ENCODE results near the gene GNB5. TPM values are rescaled to one million over a fixed set of nuclear protein-coding genes. Genes with fewer than 3 reads are reported as not detected.

Gene GNB5
- total and polyA plus RNA-seq, 2 experiments from 2014 or later, result 21.3 to 21.6 TPM

DNA sequence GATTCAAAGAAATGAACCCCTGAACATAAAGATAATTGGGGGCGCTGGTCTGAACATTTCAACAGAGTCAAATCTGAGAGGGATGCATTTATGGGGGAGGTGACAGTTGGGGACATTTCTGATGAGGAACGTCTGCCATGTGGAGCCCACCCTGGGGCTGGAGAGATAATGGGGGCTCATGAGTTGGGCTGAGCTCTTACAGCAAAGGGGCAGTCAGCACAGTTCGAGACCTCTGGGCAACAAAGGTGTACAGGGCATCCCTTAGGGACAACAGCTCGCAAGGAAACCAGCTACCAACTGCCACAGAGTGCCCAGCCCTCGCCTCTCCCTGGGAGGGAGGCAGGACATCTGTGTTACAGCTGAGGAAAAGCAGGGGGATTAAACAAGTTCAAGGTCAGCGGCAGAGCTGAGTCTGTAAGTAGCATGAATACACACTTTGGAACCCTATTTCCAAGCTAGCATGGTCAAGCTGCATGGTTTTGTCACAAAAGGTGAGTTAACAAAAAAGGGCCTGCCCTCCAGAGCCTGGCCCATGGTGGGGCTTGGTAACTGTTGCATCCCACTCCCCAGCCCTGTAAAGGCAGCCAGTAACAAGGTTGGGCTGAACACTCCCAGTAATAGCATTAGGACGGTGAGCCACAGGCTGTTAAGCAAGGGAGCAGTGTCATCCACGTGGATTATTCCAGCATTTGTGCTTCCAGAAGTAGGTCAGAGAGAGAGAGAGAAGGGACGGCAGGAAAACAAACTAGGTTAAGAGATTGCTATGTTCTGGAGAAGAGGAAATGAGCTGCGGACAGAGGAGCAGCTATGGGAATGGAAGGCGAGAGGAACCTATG is 4.3 kb downstream of the GNB5 start:
- Histone ChIP-seq H3K4me3 (no peak overlapping the region), H3K4me1 (ENCODE audit: insufficient read depth) (peaks cover 3% of the 10 kb centered on the region), H4K20me1 (ENCODE audit: insufficient read depth, poor library complexity, severe bottlenecking) (no peaks in the 10 kb centered on the region), H3K79me2 (no peaks in the 10 kb centered on the region), H3K27me3 (no peaks in the 10 kb centered on the region), H2AFZ (no peak overlapping the region), H3K36me3 (replicated peaks; ENCODE audit: insufficient read depth, low read depth) (no peaks in the 10 kb centered on the region), H3K9me2 (replicated peaks; ENCODE audit: insufficient read depth) (no peaks in the 10 kb centered on the region), H3K27ac (no peak overlapping the region), H3K4me2 (no peak overlapping the region), H3K9me3 (ENCODE audit: low read depth) (no peaks in the 10 kb centered on the region)
- TF ChIP-seq EZH2 (IDR thresholded peaks at IDR 0.05; ENCODE audit: borderline replicate concordance) (no peak), EZH2phosphoT487 (IDR thresholded peaks at IDR 0.05; ENCODE audit: low read depth, severe bottlenecking, unreplicated experiment) (no peak)
- TF ChIP-seq, protein P1, sequence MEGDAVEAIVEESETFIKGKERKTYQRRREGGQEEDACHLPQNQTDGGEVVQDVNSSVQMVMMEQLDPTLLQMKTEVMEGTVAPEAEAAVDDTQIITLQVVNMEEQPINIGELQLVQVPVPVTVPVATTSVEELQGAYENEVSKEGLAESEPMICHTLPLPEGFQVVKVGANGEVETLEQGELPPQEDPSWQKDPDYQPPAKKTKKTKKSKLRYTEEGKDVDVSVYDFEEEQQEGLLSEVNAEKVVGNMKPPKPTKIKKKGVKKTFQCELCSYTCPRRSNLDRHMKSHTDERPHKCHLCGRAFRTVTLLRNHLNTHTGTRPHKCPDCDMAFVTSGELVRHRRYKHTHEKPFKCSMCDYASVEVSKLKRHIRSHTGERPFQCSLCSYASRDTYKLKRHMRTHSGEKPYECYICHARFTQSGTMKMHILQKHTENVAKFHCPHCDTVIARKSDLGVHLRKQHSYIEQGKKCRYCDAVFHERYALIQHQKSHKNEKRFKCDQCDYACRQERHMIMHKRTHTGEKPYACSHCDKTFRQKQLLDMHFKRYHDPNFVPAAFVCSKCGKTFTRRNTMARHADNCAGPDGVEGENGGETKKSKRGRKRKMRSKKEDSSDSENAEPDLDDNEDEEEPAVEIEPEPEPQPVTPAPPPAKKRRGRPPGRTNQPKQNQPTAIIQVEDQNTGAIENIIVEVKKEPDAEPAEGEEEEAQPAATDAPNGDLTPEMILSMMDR (IDR thresholded peaks at IDR 0.05; ENCODE audit: poor library complexity), result no peak
- no peak for DNase-seq (ENCODE audit: low spot score)
- WGBS (ENCODE audit: low lambda C conversion rate, missing lambda C conversion rate), result 79% methylated on average over 11 of the region's 11 CpGs

DNA sequence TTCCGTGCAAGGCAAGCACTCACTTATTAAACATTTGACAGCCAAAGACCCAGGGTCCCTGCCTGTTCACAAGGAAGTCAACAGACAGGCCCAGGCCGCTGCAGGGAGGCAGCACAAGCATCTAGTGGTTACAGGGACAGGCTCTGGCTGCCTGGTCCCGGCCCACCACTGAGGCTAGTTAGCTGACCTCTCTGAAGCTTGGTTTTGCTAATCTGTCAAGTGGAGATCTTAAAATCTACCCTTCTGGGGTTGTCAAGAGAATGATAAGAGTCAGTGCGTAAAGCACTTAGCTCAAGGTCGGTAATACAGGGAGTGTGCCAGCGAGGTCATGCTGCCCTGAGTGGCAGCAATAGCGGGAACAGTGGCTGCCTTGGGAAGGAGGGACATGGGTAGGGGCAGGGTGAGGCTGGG is 6.0 kb downstream of the GNB5 start:
- Histone ChIP-seq H3K4me1 (ENCODE audit: insufficient read depth) (peaks cover 8% of the 10 kb centered on the region), H3K9me2 (replicated peaks; ENCODE audit: insufficient read depth) (no peaks in the 10 kb centered on the region), H3K27me3 (no peaks in the 10 kb centered on the region), H3K36me3 (replicated peaks; ENCODE audit: insufficient read depth, low read depth) (no peaks in the 10 kb centered on the region), H3K4me2 (no peak overlapping the region), H2AFZ (no peak overlapping the region), H3K27ac (peak overlapping the region; percentile 59), H3K4me3 (no peak overlapping the region), H4K20me1 (ENCODE audit: insufficient read depth, poor library complexity, severe bottlenecking) (no peaks in the 10 kb centered on the region), H3K79me2 (no peaks in the 10 kb centered on the region), H3K9me3 (ENCODE audit: low read depth) (no peaks in the 10 kb centered on the region)
- TF ChIP-seq EZH2phosphoT487 (IDR thresholded peaks at IDR 0.05; ENCODE audit: low read depth, severe bottlenecking, unreplicated experiment) (no peak), EZH2 (IDR thresholded peaks at IDR 0.05; ENCODE audit: borderline replicate concordance) (no peak)
- TF ChIP-seq, protein P1 (IDR thresholded peaks at IDR 0.05; ENCODE audit: poor library complexity), result no peak
- 65% methylated on average over 7 of the region's 7 CpGs for WGBS (ENCODE audit: low lambda C conversion rate, missing lambda C conversion rate)
- DNase-seq (ENCODE audit: low spot score), result no peak

DNA sequence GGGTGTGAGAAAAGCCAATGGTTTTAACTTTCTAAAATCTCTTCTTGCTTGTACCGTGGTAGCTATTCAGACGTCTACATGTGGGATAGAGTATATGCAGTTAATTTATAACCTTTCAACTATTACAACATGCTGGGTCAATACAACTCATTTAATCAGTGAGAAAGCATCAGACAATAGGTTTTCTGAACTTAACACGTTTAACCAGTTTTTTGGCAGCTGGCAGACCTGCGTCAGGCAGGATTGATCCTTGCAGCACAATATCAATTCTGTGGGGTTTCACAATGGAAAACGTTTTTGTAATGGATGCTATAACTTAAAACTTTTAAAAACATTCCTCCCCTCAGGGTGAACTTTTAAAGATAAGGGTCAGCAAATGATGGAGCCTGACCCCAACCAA is 6.5 kb downstream of the GNB5 start:
- Histone ChIP-seq H3K9me2 (replicated peaks; ENCODE audit: insufficient read depth) (no peaks in the 10 kb centered on the region), H3K79me2 (no peaks in the 10 kb centered on the region), H3K36me3 (replicated peaks; ENCODE audit: insufficient read depth, low read depth) (no peaks in the 10 kb centered on the region), H3K4me3 (no peak overlapping the region), H3K27ac (peak overlapping the region; percentile 59), H3K9me3 (ENCODE audit: low read depth) (no peaks in the 10 kb centered on the region), H4K20me1 (ENCODE audit: insufficient read depth, poor library complexity, severe bottlenecking) (no peaks in the 10 kb centered on the region), H3K4me2 (no peak overlapping the region), H3K27me3 (no peaks in the 10 kb centered on the region), H3K4me1 (ENCODE audit: insufficient read depth) (peaks cover 8% of the 10 kb centered on the region), H2AFZ (no peak overlapping the region)
- DNase-seq (ENCODE audit: low spot score), result no peak
- WGBS (ENCODE audit: low lambda C conversion rate, missing lambda C conversion rate), result 39% methylated on average over 5 of the region's 5 CpGs
- no peak for TF ChIP-seq EZH2 (IDR thresholded peaks at IDR 0.05; ENCODE audit: borderline replicate concordance)
- no peak for TF ChIP-seq EZH2phosphoT487 (IDR thresholded peaks at IDR 0.05; ENCODE audit: low read depth, severe bottlenecking, unreplicated experiment)
- TF ChIP-seq, protein P1 (IDR thresholded peaks at IDR 0.05; ENCODE audit: poor library complexity), result no peak

Data from hepatocyte (in vitro differentiated cells).